Caco-2 (cell line): ENCODE results near the gene REPS2. TPM values are rescaled to one million over a fixed set of nuclear protein-coding genes. Genes with fewer than 3 reads are reported as not detected.

Source experiments
- BruUV-seq: library from RNA; stranded (reverse); fragments of 400-500 nt; replicated peaks from 2 replicates; lab custom pipeline; 2021; lab: Mats Ljungman, UMichigan
- CTCF ChIA-PET: fragments of 300-600 bp; sonication (Branson Sonifier 250); formaldehyde crosslinking; loops from one replicate; lab custom pipeline; 2022; ENCODE audit warnings: antibody characterized with exemption; lab: Charles Lee
- POLR2A ChIA-PET: fragments of 300-600 bp; sonication (Branson Sonifier 250); formaldehyde crosslinking; loops from one replicate; lab custom pipeline; 2022; ENCODE audit warnings: antibody characterized with exemption; lab: Charles Lee
- DNase-seq, 2 experiments: peaks; one replicate each; pipeline versions ENCODE4 v3.0.0 to v3.0.0-alpha.2; 2020 to 2022
- H3K27me3 ChIP-seq: replicated peaks from 2 replicates; pipeline ENCODE4 v1.6.0; 2011; ENCODE audit warnings: low read length; ENCODE audit not compliant: control insufficient read depth, insufficient read depth
- H3K36me3 ChIP-seq: 2 replicates; pipeline ENCODE4 v1.5.1; 2011; ENCODE audit warnings: low read length; ENCODE audit not compliant: control insufficient read depth, insufficient read depth
- H3K4me1 ChIP-seq: fragments of 250-450 bp; sonication (Bioruptor Pico); 2 replicates; pipeline ENCODE4 v1.5.1; 2020; ENCODE audit warnings: mild to moderate bottlenecking
- H3K4me3 ChIP-seq: 2 replicates; pipeline ENCODE4 v1.5.1; 2011; ENCODE audit warnings: low read depth, mild to moderate bottlenecking, control low read depth, low read length
- H3K9me3 ChIP-seq: fragments of 250-450 bp; sonication (Bioruptor Pico); 2 replicates; pipeline ENCODE4 v1.5.1; 2020; ENCODE audit warnings: mild to moderate bottlenecking, moderate library complexity
- H3K27ac Mint-ChIP-seq: one replicate; pipeline ENCODE4 v1.8.0; 2022; ENCODE audit warnings: mixed read lengths; ENCODE audit not compliant: unreplicated experiment
- H3K27me3 Mint-ChIP-seq: one replicate; pipeline ENCODE4 v1.8.0; 2022; ENCODE audit warnings: mixed read lengths; ENCODE audit not compliant: insufficient read depth, unreplicated experiment
- H3K36me3 Mint-ChIP-seq: one replicate; pipeline ENCODE4 v1.8.0; 2022; ENCODE audit warnings: mild to moderate bottlenecking, mixed read lengths; ENCODE audit not compliant: insufficient read depth, unreplicated experiment
- H3K4me1 Mint-ChIP-seq: one replicate; pipeline ENCODE4 v1.8.0; 2022; ENCODE audit warnings: low read depth, mixed read lengths; ENCODE audit not compliant: unreplicated experiment
- H3K4me3 Mint-ChIP-seq: one replicate; pipeline ENCODE4 v1.8.0; 2022; ENCODE audit warnings: mild to moderate bottlenecking, moderate library complexity, mixed read lengths; ENCODE audit not compliant: unreplicated experiment
- H3K9me3 Mint-ChIP-seq: one replicate; pipeline ENCODE4 v1.8.0; 2022; ENCODE audit warnings: mixed read lengths; ENCODE audit not compliant: unreplicated experiment
- intact Hi-C: fragments of 100-400 bp; cut with micrococcal nuclease; formaldehyde crosslinking; loops from one replicate; pipeline ENCODE4 v1.10.0; 2022; ENCODE audit not compliant: unreplicated experiment
- total RNA-seq: library from RNA; stranded (reverse); gene quantifications from 2 replicates; pipeline ENCODE4 v1.2.3, GENCODE V29; 2022
- TF ChIP-seq, protein P1 (sequence below), 2 experiments: fragments of 200-600 bp in 1 of 2; IDR thresholded peaks; 1 replicate in 1 of 2; 2 replicates in 1 of 2; pipeline versions ENCODE4 v1.5.1 to v1.8.0; 2011 to 2022; ENCODE audit warnings: antibody characterized with exemption in 1 of 2, control low read depth in 1 of 2, inconsistent platforms in 1 of 2, low read depth in 1 of 2, low read length in 1 of 2, mild to moderate bottlenecking in 1 of 2, moderate library complexity in 1 of 2; ENCODE audit not compliant: insufficient read depth in 1 of 2, severe bottlenecking in 1 of 2, unreplicated experiment in 1 of 2

The REPS2 gene
- total RNA-seq, 1 experiment from 2014 or later: 0.86 TPM

DNA sequence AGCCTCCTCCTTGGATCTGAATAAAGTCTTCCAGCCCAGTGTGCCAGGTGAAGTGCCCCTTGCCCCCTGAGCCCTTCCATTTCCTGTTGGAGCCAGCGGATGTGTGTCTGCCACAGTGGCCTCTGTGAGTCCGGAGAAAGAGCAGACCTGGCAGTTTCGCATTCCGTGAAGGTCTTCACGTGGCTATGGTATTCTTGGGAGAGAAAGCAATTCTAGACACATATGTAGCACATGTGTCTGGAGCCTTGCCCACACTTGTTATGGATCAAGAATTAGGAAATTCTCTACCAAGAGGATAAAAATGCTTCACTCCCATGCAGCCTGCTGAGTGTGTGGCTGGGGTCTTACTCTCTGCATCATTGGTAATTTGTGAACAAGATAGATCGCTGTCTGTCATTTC is 130.9 kb downstream of the REPS2 start:
- H3K36me3 ChIP-seq: no peaks in the 10 kb centered on the region
- Mint-ChIP-seq H3K36me3 (no peaks in the 10 kb centered on the region), H3K9me3 (no peaks in the 10 kb centered on the region), H3K4me1 (no peaks in the 10 kb centered on the region), H3K27ac (no peak overlapping the region), H3K4me3 (no peak overlapping the region), H3K27me3 (peaks cover 13% of the 10 kb centered on the region)
- CTCF ChIA-PET: no interaction called here
- POLR2A ChIA-PET: no interaction called here
- intact Hi-C loops: no loop called here
- no peak overlapping the region for H3K4me3 ChIP-seq
- DNase-seq: no peak
- H3K4me1 ChIP-seq: no peaks in the 10 kb centered on the region
- no peaks in the 10 kb centered on the region for H3K27me3 ChIP-seq
- BruUV-seq: no TSS peak
- H3K9me3 ChIP-seq: no peaks in the 10 kb centered on the region
- TF ChIP-seq, protein P1, sequence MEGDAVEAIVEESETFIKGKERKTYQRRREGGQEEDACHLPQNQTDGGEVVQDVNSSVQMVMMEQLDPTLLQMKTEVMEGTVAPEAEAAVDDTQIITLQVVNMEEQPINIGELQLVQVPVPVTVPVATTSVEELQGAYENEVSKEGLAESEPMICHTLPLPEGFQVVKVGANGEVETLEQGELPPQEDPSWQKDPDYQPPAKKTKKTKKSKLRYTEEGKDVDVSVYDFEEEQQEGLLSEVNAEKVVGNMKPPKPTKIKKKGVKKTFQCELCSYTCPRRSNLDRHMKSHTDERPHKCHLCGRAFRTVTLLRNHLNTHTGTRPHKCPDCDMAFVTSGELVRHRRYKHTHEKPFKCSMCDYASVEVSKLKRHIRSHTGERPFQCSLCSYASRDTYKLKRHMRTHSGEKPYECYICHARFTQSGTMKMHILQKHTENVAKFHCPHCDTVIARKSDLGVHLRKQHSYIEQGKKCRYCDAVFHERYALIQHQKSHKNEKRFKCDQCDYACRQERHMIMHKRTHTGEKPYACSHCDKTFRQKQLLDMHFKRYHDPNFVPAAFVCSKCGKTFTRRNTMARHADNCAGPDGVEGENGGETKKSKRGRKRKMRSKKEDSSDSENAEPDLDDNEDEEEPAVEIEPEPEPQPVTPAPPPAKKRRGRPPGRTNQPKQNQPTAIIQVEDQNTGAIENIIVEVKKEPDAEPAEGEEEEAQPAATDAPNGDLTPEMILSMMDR (IDR thresholded peaks at IDR 0.05; ENCODE audit: insufficient read depth in 1 of 2, low read depth in 1 of 2, low read length in 1 of 2, severe bottlenecking in 1 of 2, unreplicated experiment in 1 of 2): no peak

DNA sequence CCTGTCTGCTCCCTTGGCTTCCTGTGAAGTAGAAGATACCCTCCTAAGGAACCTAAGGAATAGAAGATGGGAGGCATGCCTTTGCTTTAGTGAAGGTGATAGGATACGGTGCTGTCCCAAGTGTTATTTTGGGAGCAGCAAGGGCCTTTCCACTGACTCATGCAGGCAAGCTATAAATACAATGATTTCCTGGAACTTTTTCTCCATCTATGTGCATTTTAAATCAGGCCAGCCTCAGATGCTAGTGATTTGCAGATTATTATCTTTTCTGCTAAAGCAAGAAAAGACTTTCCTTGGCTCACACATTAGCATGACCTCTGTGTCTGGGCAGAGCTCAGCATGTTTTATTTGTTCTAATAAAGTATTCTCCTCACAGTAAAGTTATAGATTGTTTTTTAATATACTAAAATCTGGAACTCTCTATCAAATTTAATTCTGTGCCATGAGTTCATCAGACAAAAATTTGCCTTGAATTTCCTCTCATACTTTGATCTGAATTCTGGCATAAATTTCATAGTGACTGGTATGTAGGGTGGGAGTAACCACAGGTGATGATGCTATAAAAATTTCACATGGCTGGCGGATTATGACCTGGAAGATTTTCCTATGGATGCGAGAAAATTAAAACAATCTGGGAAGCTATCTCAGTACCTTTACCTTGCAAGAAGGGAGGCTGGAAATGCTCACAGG is 131.7 kb downstream of the REPS2 start:
- Mint-ChIP-seq H3K4me3 (no peak overlapping the region), H3K36me3 (no peaks in the 10 kb centered on the region), H3K27me3 (peaks cover 13% of the 10 kb centered on the region), H3K27ac (no peak overlapping the region), H3K9me3 (no peaks in the 10 kb centered on the region), H3K4me1 (no peaks in the 10 kb centered on the region)
- CTCF ChIA-PET: no interaction called here
- DNase-seq: no peak
- no peaks in the 10 kb centered on the region for H3K9me3 ChIP-seq
- BruUV-seq: no TSS peak
- no peaks in the 10 kb centered on the region for H3K36me3 ChIP-seq
- TF ChIP-seq, protein P1 (IDR thresholded peaks at IDR 0.05; ENCODE audit: insufficient read depth in 1 of 2, low read depth in 1 of 2, low read length in 1 of 2, severe bottlenecking in 1 of 2, unreplicated experiment in 1 of 2): no peak
- intact Hi-C loops: no loop called here
- H3K27me3 ChIP-seq: no peaks in the 10 kb centered on the region
- no peak overlapping the region for H3K4me3 ChIP-seq
- POLR2A ChIA-PET: no interaction called here
- H3K4me1 ChIP-seq: no peaks in the 10 kb centered on the region

DNA sequence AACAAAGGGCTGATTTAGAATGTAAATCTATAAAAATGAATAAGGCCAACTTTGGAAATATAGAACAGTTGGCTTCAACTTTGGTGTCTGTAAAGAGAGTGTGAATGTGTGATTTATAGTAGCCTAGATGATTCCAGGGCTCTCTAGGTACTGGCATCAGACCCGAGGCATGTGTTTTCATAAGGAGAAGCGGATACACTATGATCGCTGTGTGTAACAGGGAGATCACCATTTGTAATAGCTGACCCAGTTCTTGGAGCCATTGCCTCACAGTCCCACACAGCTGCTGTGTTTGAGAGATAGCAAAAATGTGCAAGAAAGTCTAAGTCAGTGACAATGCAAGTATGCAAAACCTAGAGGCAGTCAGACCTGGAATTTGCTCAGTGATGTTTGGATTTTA is 135.1 kb downstream of the REPS2 start:
- Histone ChIP-seq H3K27me3 (no peaks in the 10 kb centered on the region), H3K36me3 (no peaks in the 10 kb centered on the region), H3K4me1 (no peaks in the 10 kb centered on the region), H3K4me3 (no peak overlapping the region), H3K9me3 (no peaks in the 10 kb centered on the region)
- no peaks in the 10 kb centered on the region for H3K4me1 Mint-ChIP-seq
- TF ChIP-seq, protein P1 (IDR thresholded peaks at IDR 0.05; ENCODE audit: insufficient read depth in 1 of 2, low read depth in 1 of 2, low read length in 1 of 2, severe bottlenecking in 1 of 2, unreplicated experiment in 1 of 2): no peak
- no TSS peak for BruUV-seq
- CTCF ChIA-PET: no interaction called here
- peaks cover 21% of the 10 kb centered on the region for H3K27me3 Mint-ChIP-seq
- H3K9me3 Mint-ChIP-seq: no peaks in the 10 kb centered on the region
- no peak for DNase-seq
- no peak overlapping the region for H3K4me3 Mint-ChIP-seq
- POLR2A ChIA-PET: no interaction called here
- intact Hi-C loops: no loop called here
- H3K27ac Mint-ChIP-seq: no peak overlapping the region
- no peaks in the 10 kb centered on the region for H3K36me3 Mint-ChIP-seq
